GM18909 (cell line): ENCODE results near the gene NRL.
A peak's percentile ranks its signal among the peaks of the same experiment; 100 is the strongest.

ENCODE experiments used
- ATAC-seq: cut with Tn5 transposase; IDR thresholded peaks from one replicate; pipeline ENCODE4 v1.9.1; 2021; ENCODE audit warnings: mild to moderate bottlenecking; ENCODE audit not compliant: unreplicated experiment, poor library complexity

Gene NRL

GRCh38 chr14:24084440-24084839, 30.3 kb downstream of the NRL start:
- ATAC-seq: no peak

GRCh38 chr14:24083462-24083861, 31.3 kb downstream of the NRL start:
- ATAC-seq: no peak

- ATAC-seq: no peak
Observed at GRCh38 chr14:24082411-24083080, 32.2 kb downstream of the NRL start.

- ATAC-seq: no peak
Observed at GRCh38 chr14:24081739-24082211, 33.0 kb downstream of the NRL start.

- peak; percentile 90 for ATAC-seq
Observed at GRCh38 chr14:24080888-24081738, 33.6 kb downstream of the NRL start.

- no peak for ATAC-seq
Observed at GRCh38 chr14:24080142-24080530, 34.6 kb downstream of the NRL start.

- ATAC-seq: no peak
Observed at GRCh38 chr14:24079491-24080141, 35.1 kb downstream of the NRL start.

GRCh38 chr14:24078146-24078545, 36.6 kb downstream of the NRL start:
- ATAC-seq: no peak

GRCh38 chr14:24077086-24077485, 37.7 kb downstream of the NRL start:
- no peak for ATAC-seq

GRCh38 chr14:24076302-24076601, 38.5 kb downstream of the NRL start:
- no peak for ATAC-seq

- ATAC-seq: no peak
Observed at GRCh38 chr14:24075485-24076301, 39.1 kb downstream of the NRL start.

- ATAC-seq: no peak
Observed at GRCh38 chr14:24074625-24075484, 39.9 kb downstream of the NRL start.

GRCh38 chr14:24072881-24073877, 41.6 kb downstream of the NRL start:
- ATAC-seq: no peak

GRCh38 chr14:24072436-24072835, 42.3 kb downstream of the NRL start:
- no peak for ATAC-seq

GRCh38 chr14:24071836-24072430, 42.8 kb downstream of the NRL start:
- ATAC-seq: no peak

- ATAC-seq: no peak
Observed at GRCh38 chr14:24071144-24071697, 43.5 kb downstream of the NRL start, which contains the start of gene CPNE6. Gene CPNE6 (plus strand): TSS chr14:24071562. CDS start chr14:24072937, 1,375 bp downstream.

GRCh38 chr14:24070285-24071143, 44.2 kb downstream of the NRL start:
- ATAC-seq: no peak
